Measurements from ENCODE around the gene LPP. TPM values are rescaled to one million over a fixed set of nuclear protein-coding genes. Genes with fewer than 3 reads are reported as not detected.

LPP gene
- total and polyA plus RNA-seq, 2 of the 13 experiments (the other 11 are each of a cell fraction or from before 2014, with no cell fraction given) = 19.2 to 29.9 TPM

DNA sequence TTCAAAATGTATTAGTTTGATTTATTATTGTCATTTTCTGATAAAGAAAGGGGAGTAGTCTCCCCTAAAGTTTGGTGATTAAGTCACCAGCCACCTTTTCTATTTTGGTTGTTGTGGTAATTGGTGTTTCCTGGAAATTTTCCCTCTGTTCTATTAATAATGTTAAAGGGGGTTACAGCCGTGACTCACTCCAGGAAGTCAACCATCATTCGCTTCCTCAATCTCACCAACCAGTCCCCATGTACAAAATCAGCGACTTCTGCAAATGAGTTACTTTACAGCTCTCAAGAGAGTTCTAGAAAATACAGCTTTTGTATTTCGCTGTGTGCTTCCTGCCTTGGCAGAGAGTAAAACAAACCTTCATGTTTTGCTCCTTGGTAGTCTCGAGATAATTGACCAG, 285.1 kb downstream of the LPP start:
- Histone ChIP-seq H2AFZ (ENCODE audit: low read length) (no peak overlapping the region), H3K9ac (ENCODE audit: insufficient read depth, low read depth, low read length) (no peak overlapping the region), H3K4me1 (ENCODE audit: insufficient read depth, low read length) (peaks cover 13% of the 10 kb centered on the region), H3K36me3 (replicated peaks in 1 of 2; ENCODE audit: control insufficient read depth in 1 of 2, insufficient read depth in 2 of 2, low read length in 2 of 2) (no peaks in the 10 kb centered on the region; a peak in 2 of 5 replicates), H3K9me3 (ENCODE audit: low read length) (no peaks in the 10 kb centered on the region), H3K4me3 (replicated peaks in 1 of 3; ENCODE audit: insufficient read depth in 1 of 3, low read depth in 2 of 3, low read length in 3 of 3) (no peak overlapping the region), H3K4me2 (ENCODE audit: low read depth, low read length) (no peak overlapping the region), H4K20me1 (ENCODE audit: insufficient read depth, low read length) (no peaks in the 10 kb centered on the region), H3K79me2 (ENCODE audit: insufficient read depth, low read length) (no peaks in the 10 kb centered on the region), H3K27ac (ENCODE audit: extremely low read length, insufficient read depth, low read length) (no peak overlapping the region), H3K27me3 (ENCODE audit: control insufficient read depth in 1 of 2, insufficient read depth in 2 of 2, low read length in 2 of 2) (no peaks in the 10 kb centered on the region)
- intact Hi-C loops (cut with micrococcal nuclease; ENCODE audit: unreplicated experiment) (no loop called here), in situ Hi-C loops (cut with HindIII; ENCODE audit: extremely low pct_ligation_motif_present, low pct_unique_long_range_greater_than_20kb) (no loop called here)
- no peak for DNase-seq (ENCODE audit: low spot score)
- POLR2A ChIA-PET = no interaction called here
- BruUV-seq (replicated peaks) = no TSS peak
- TF ChIP-seq TBX2 (CRISPR knock-in tag; IDR thresholded peaks at IDR 0.05; ENCODE audit: borderline replicate concordance) (no peak), ZSCAN29 (CRISPR knock-in tag; conservative IDR thresholded peaks at IDR 0.05) (no peak), EEA1 (CRISPR knock-in tag; IDR thresholded peaks at IDR 0.05; ENCODE audit: borderline replicate concordance) (no peak), ZNF672 (CRISPR knock-in tag; IDR thresholded peaks at IDR 0.05) (no peak), PRMT3 (CRISPR knock-in tag; IDR thresholded peaks at IDR 0.05; ENCODE audit: borderline replicate concordance, low read depth) (no peak), FOSL1 (CRISPR knock-in tag; IDR thresholded peaks at IDR 0.05; ENCODE audit: borderline replicate concordance) (no peak), RNF2 (conservative IDR thresholded peaks at IDR 0.05; ENCODE audit: low read depth) (no peak), NR2F2 (IDR thresholded peaks at IDR 0.05; ENCODE audit: borderline replicate concordance, low read depth) (no peak)
- TF ChIP-seq, protein P1, sequence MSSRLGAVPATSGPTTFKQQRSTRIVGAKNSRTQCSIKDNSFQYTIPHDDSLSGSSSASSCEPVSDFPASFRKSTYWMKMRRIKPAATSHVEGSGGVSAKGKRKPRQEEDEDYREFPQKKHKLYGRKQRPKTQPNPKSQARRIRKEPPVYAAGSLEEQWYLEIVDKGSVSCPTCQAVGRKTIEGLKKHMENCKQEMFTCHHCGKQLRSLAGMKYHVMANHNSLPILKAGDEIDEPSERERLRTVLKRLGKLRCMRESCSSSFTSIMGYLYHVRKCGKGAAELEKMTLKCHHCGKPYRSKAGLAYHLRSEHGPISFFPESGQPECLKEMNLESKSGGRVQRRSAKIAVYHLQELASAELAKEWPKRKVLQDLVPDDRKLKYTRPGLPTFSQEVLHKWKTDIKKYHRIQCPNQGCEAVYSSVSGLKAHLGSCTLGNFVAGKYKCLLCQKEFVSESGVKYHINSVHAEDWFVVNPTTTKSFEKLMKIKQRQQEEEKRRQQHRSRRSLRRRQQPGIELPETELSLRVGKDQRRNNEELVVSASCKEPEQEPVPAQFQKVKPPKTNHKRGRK (CRISPR knock-in tag; IDR thresholded peaks at IDR 0.05) = no peak
- TF ChIP-seq, protein P2, sequence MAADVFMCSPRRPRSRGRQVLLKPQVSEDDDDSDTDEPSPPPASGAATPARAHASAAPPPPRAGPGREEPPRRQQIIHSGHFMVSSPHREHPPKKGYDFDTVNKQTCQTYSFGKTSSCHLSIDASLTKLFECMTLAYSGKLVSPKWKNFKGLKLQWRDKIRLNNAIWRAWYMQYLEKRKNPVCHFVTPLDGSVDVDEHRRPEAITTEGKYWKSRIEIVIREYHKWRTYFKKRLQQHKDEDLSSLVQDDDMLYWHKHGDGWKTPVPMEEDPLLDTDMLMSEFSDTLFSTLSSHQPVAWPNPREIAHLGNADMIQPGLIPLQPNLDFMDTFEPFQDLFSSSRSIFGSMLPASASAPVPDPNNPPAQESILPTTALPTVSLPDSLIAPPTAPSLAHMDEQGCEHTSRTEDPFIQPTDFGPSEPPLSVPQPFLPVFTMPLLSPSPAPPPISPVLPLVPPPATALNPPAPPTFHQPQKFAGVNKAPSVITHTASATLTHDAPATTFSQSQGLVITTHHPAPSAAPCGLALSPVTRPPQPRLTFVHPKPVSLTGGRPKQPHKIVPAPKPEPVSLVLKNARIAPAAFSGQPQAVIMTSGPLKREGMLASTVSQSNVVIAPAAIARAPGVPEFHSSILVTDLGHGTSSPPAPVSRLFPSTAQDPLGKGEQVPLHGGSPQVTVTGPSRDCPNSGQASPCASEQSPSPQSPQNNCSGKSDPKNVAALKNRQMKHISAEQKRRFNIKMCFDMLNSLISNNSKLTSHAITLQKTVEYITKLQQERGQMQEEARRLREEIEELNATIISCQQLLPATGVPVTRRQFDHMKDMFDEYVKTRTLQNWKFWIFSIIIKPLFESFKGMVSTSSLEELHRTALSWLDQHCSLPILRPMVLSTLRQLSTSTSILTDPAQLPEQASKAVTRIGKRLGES (CRISPR knock-in tag; IDR thresholded peaks at IDR 0.05; ENCODE audit: borderline replicate concordance) = no peak
- TF ChIP-seq, protein P3, sequence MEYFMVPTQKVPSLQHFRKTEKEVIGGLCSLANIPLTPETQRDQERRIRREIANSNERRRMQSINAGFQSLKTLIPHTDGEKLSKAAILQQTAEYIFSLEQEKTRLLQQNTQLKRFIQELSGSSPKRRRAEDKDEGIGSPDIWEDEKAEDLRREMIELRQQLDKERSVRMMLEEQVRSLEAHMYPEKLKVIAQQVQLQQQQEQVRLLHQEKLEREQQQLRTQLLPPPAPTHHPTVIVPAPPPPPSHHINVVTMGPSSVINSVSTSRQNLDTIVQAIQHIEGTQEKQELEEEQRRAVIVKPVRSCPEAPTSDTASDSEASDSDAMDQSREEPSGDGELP (IDR thresholded peaks at IDR 0.05; ENCODE audit: borderline replicate concordance, low read depth) = no peak
- TF ChIP-seq, protein P4, sequence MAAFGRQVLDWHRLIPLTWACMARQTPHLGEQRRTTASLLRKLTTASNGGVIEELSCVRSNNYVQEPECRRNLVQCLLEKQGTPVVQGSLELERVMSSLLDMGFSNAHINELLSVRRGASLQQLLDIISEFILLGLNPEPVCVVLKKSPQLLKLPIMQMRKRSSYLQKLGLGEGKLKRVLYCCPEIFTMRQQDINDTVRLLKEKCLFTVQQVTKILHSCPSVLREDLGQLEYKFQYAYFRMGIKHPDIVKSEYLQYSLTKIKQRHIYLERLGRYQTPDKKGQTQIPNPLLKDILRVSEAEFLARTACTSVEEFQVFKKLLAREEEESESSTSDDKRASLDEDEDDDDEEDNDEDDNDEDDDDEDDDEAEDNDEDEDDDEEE (CRISPR knock-in tag; IDR thresholded peaks at IDR 0.05) = no peak
- 99% methylated on average over 5 of the region's 5 CpGs for WGBS (ENCODE audit: low lambda C conversion rate)
- CTCF ChIA-PET (ENCODE audit: low intra/inter-chr PET ratio, low total read pairs) = no interaction called here
- no peak for ATAC-seq
- FAIRE-seq = no peak
